Esophagus squamous epithelium (tissue), 4 donors: ENCODE data around the gene DNAJB8.

ENCODE experiments used
- POLR2A ChIP-seq, 4 donors: fragments of 450-650 bp; IDR thresholded peaks; one replicate each; pipeline ENCODE4 v1.6.1; 2017; ENCODE audit warnings: antibody characterized with exemption in 4 of 4, mild to moderate bottlenecking in 4 of 4, moderate library complexity in 3 of 4
- TF ChIP-seq, protein P1 (sequence below), 6 experiments: fragments of 450-650 bp in 4 of 6; fragments of 200-600 bp in 2 of 6; sonication (generic) in 2 of 6; IDR thresholded peaks; one replicate each; pipeline ENCODE4 v1.5.1; 2016 to 2019; ENCODE audit warnings: antibody characterized with exemption in 6 of 6, mild to moderate bottlenecking in 4 of 6, moderate library complexity in 4 of 6

DNA sequence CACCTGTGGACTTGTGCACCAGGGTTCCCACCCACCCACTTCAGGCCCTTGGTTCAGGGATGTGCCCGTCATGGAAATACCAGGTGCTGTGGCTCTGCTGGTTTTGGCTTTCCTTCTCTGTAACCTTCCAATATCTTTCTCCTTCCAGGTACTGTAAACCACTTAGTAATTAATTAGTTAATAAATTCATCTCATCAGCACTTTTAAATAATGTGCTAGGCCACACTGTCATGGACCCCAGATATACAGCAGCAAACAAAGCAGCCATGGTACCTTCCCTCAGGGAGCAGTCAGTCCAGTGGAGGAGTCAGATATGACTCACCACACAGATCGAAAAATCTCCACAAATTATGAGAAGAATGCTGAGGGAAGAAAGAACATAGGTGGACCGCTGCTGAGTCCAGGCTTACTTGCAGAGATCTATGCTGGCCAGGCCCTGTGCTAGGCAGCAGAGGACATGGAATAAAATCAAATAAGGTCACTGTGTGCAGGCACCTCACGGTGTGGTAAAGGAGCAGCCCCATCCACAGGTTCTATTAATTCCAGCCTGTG lies 33.1 kb upstream of the DNAJB8 start:
- TF ChIP-seq, protein P1, sequence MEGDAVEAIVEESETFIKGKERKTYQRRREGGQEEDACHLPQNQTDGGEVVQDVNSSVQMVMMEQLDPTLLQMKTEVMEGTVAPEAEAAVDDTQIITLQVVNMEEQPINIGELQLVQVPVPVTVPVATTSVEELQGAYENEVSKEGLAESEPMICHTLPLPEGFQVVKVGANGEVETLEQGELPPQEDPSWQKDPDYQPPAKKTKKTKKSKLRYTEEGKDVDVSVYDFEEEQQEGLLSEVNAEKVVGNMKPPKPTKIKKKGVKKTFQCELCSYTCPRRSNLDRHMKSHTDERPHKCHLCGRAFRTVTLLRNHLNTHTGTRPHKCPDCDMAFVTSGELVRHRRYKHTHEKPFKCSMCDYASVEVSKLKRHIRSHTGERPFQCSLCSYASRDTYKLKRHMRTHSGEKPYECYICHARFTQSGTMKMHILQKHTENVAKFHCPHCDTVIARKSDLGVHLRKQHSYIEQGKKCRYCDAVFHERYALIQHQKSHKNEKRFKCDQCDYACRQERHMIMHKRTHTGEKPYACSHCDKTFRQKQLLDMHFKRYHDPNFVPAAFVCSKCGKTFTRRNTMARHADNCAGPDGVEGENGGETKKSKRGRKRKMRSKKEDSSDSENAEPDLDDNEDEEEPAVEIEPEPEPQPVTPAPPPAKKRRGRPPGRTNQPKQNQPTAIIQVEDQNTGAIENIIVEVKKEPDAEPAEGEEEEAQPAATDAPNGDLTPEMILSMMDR (IDR thresholded peaks at IDR 0.05) = no peak
- no peak for TF ChIP-seq POLR2A (IDR thresholded peaks at IDR 0.05)
